NT2/D1 (cell line): ENCODE measurements around the gene UCK2.

Experiments used
- YY1 ChIP-seq: IDR thresholded peaks from 2 replicates; pipeline ENCODE4 v1.6.1; 2011; ENCODE audit not compliant: insufficient read length, insufficient read depth
- ZNF274 ChIP-seq: IDR thresholded peaks from 2 replicates; pipeline ENCODE4 v1.6.1; 2011; ENCODE audit warnings: mild to moderate bottlenecking, low read depth, low read length

DNA sequence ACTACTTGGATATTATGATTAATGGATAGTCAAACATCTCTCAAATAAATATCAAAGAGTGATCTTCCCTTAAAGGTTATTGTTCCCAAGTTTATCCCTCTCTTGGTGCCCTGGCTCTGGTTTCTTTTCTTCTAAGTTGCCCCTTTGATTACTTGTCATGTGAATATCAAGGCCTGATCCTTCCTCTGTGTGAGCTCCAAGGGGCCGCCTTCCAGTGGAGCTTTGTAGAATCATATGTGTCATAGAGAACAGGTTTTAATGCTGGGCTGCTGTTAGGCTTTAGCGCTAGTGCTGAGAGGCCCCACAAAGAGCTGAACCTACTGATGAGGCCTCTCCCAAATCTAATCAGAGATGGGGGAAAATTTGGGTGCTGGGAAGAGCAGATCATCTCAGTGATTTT, 25.5 kb downstream of the UCK2 start:
- no peak for TF ChIP-seq YY1
- no peak for TF ChIP-seq ZNF274
